Measurements from ENCODE around the gene GAST.

Gene GAST

GRCh38 chr17:41717408-41718286, 5.5 kb downstream of the GAST start:
- no peak for FAIRE-seq

GRCh38 chr17:41718287-41718645, 6.1 kb downstream of the GAST start:
- no peak for FAIRE-seq

- FAIRE-seq = no peak
Observed at GRCh38 chr17:41722231-41722630, 10.1 kb downstream of the GAST start.

GRCh38 chr17:41723801-41724475, 11.8 kb downstream of the GAST start:
- no peak for FAIRE-seq

GRCh38 chr17:41724476-41725050, 12.4 kb downstream of the GAST start:
- FAIRE-seq = no peak

GRCh38 chr17:41725134-41725533, 13.0 kb downstream of the GAST start:
- no peak for FAIRE-seq

GRCh38 chr17:41728056-41728455, 15.9 kb downstream of the GAST start:
- FAIRE-seq = no peak

GRCh38 chr17:41730479-41730878, 18.3 kb downstream of the GAST start:
- no peak for FAIRE-seq

GRCh38 chr17:41731836-41732235, 19.7 kb downstream of the GAST start:
- FAIRE-seq = no peak

- no peak for FAIRE-seq
Observed at GRCh38 chr17:41733348-41734138, 21.4 kb downstream of the GAST start.

GRCh38 chr17:41734139-41734948, 22.2 kb downstream of the GAST start, which contains the start of gene HAP1:
Gene HAP1 (minus strand): TSS chr17:41734643. CDS start chr17:41734634, 9 bp downstream.
- FAIRE-seq = no peak

- FAIRE-seq = no peak
Observed at GRCh38 chr17:41734949-41735313, 22.8 kb downstream of the GAST start.

- FAIRE-seq = no peak
Observed at GRCh38 chr17:41735744-41736143, 23.6 kb downstream of the GAST start.

- no peak for FAIRE-seq
Observed at GRCh38 chr17:41736983-41737679, 25.0 kb downstream of the GAST start.

GRCh38 chr17:41737680-41738023, 25.5 kb downstream of the GAST start:
- FAIRE-seq = no peak

- peak; percentile 17 for FAIRE-seq
Observed at GRCh38 chr17:41738077-41738800, 26.1 kb downstream of the GAST start.

GRCh38 chr17:41738801-41739112, 26.6 kb downstream of the GAST start:
- no peak for FAIRE-seq

- no peak for FAIRE-seq
Observed at GRCh38 chr17:41739661-41740352, 27.7 kb downstream of the GAST start.

GRCh38 chr17:41740506-41740905, 28.4 kb downstream of the GAST start:
- no peak for FAIRE-seq

GRCh38 chr17:41741709-41742108, 29.6 kb downstream of the GAST start:
- FAIRE-seq = no peak

GRCh38 chr17:41748275-41748674, 36.1 kb downstream of the GAST start:
- FAIRE-seq = no peak

All from TTC549 (cell line).